GM18519 (cell line): ENCODE results near the gene CDC20B.

ENCODE experiments used
- ATAC-seq: cut with Tn5 transposase; IDR thresholded peaks from one replicate; pipeline ENCODE4 v1.9.1; 2021; ENCODE audit warnings: mild to moderate bottlenecking, moderate library complexity; ENCODE audit not compliant: unreplicated experiment, low FRiP score

The CDC20B gene, protein sequence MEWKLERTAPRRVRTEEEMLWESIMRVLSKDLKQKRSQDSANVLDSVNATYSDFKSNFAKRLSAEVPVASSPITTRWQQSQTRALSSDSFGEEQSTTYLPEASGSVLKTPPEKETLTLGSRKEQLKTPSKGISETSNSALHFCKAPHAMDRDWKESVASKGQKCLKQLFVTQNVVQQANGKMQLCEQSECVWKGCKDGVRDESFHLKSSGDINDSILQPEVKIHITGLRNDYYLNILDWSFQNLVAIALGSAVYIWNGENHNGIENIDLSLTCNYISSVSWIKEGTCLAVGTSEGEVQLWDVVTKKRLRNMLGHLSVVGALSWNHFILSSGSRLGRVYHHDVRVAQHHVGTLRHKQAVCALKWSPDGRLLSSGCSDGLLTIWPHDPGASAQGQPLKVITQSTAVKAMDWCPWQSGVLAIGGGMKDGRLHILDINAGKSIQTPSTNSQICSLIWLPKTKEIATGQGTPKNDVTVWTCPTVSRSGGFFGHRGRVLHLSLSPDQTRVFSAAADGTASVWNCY

GRCh38 chr5:55172937-55173686 lies at the start of gene CDC20B:
Gene CDC20B, minus strand, starts transcription at chr5:55173177. Its CDS starts 177 bp downstream, at chr5:55173000.
- peak; percentile 67 for ATAC-seq

DNA sequence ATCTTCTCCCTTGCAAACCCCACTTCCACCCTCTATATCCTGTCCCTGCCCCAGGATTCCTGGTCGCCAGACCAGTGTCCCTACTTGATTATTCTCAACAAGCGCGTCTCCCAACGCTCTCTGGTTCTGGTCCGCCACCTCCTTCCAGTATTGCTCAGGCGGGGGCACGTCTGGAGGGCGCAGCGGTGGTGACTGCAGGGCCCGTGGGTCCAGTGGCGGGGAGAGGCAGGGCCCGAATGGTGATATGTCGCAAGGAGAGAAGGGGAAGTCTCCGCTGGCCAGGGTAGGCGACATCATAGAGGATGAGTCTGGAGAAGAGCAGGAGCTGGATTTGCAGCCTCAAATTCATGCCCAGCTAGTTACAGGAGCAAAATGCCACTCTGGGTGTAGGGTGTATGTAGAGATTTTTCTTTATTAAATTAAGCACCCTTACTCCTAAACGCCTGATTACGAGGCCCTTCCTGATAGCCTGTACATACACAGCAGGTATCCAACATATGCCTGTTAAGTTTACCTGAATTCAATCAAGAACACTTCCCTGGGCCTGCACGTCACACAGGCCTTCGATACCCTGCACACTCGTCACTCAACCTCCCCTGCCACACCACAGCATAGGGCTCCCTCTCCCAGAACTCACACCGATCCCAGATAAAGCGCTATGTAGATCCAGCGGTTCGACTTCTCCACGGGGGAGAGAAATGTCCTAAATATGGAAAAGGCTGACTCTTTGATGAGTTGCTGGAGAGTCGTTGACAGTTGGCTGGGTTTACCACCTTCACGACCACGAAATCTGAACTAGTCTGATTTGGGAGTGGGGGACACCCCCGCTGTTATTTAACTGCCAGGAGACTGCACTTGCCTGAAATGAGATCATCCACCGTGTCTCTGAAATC lies 49.4 kb upstream of the CDC20B start:
- no peak for ATAC-seq

DNA sequence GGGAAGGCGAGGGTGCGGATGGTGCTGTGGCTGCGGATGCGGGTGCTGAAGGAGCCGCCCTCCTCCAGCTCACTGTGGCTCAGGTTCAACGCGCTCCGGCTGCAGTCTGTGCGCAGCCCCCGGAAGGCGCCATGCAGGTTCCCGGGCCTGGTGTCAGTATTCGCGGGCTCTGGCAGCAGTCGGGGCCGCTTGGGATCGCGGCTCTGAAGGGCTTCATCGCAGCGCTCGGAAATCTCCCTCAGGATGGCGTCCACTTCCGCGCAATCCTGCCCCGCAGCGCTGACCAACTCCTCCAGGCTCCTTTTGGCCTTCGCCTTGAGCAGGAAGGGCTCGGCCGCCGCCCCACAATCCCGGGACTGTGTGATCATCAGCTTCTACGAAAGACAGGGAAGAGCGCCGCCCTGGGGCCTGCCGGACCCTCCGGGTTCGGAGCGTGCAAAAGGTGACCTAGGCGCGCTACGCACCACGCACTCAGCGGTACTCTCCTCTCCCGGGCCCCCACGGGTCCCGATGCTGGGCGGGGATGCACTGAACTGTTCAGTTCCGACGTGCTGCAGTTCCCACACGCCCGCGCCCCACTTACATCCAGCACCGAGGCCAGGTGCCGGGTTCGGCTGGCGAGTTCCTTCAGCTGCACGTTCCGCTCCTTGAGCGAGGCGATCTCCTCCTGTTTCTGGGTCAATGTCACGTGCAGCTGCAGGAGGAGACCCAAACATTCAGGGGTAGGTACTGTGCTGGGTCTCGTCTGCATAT lies 47.6 kb upstream of the CDC20B start:
- ATAC-seq, result no peak

DNA sequence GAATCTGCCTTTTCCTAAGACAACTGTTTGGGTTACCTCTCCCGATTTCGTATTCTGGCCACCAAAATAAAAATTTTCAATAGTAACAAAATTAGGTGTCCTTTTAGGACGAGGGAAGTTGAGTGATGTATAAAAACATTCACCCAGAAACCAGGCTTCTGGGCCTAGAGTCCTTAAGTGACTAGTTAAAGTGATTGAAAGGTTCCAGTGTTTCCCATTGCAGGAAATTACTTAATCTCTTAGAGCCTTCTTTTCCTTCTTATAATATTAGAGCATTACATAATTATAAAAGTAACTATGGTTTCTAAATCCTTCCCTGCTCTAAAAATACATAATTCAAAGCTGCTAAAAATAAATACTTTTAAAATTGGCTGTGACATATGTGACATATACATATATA lies 46.8 kb upstream of the CDC20B start:
- no peak for ATAC-seq

GRCh38 chr5:55218967-55219366 lies 46.0 kb upstream of the CDC20B start:
- ATAC-seq, result no peak

GRCh38 chr5:55211184-55211874 lies 38.4 kb upstream of the CDC20B start:
- ATAC-seq, result no peak

DNA sequence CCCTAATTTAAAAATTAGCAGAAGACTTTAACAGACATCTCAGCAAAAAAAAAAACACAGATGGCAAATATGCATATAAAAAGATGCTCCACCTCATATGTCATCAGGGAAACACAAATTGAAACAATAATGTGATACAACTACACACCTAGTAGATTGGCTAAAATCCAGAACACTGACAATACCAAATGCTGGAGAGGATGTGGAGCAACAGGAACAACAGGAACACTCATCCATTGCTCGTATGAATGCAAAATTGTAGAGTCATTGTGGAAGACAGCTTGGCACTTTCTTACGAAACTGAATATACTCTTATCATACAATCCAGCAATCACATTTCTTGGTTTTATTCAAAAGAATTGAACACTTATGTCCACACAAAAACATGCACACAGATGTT lies 32.0 kb upstream of the CDC20B start:
- ATAC-seq, result no peak

DNA sequence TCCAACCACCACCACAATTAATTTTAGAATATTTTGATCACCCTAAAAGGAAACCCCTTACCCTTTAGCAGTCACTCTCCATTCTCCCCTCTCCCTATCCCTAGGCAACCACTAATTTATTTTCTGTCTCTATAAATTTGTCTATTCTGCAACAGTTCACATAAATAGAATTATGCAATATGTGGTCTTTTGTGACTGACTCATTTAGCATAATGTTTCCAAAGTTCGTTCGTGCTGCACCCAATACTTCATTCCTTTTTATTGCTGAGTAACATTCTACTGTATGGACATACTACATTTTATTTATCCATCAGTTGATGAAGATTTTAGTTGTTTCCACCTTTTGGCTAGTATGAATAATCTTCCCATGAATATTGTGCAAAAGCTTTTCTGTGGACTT lies 18.2 kb upstream of the CDC20B start:
- ATAC-seq, result no peak

DNA sequence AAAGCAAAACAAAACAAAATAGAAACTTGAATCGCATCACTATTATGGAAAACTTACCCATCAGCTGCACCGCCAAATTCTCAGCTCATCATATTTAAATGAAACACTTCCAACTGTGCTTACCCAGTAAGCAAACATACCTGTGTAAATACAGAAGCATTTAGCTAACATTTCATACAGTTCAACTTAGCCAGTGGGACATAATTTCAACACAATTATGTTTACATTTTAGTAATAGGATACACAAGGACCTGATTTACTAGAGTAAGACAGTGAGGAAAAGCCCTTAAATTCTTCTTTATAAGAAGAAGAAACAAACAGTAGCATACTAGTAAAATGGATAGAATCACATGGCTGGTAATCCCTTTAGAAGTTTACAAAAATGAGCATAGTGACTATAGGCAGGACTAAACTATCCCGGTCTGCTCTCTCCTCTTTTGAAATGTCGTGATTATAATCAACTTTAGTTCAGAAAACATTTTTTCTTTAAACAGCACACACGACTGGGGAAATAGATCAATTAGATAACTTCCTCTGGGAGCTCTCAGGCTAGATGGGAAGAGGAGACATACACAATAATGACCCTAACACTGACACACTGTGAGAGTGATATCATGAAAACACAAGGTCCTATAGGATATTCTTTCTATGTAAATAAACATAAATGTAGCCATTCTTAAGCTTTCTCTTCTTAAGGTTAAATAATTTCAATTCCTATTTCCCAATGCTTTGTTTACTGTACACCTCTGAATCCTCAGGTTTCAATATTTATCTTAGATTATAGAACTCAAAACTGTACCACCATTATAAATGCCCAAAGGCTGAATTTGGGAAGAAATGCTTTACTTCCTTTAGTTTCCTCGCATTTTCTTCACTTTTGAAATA lies 15.9 kb upstream of the CDC20B start:
- ATAC-seq, result no peak

DNA sequence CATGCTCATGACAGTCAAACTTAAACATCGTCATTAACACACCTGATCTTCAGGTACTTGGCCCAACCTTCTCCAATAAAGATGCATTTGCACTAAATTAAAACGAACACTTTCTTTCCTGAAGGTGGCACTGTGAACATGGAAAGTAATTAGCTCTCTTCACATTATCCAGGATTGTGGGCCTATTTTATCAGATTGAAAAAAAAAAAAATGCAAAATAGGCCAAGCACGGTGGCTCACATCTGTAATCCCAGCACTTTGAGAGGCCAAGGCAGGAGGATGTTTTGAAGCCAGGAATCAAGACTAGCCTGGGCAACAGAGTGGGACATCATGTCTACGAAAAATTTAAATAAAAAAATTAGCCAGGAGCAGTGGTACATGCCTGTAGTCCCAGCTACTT lies 14.4 kb upstream of the CDC20B start:
- ATAC-seq, result no peak

GRCh38 chr5:55180016-55180415 lies 7.0 kb upstream of the CDC20B start:
- no peak for ATAC-seq

- ATAC-seq, result no peak
Observed at GRCh38 chr5:55177078-55177477, 4.1 kb upstream of the CDC20B start.

DNA sequence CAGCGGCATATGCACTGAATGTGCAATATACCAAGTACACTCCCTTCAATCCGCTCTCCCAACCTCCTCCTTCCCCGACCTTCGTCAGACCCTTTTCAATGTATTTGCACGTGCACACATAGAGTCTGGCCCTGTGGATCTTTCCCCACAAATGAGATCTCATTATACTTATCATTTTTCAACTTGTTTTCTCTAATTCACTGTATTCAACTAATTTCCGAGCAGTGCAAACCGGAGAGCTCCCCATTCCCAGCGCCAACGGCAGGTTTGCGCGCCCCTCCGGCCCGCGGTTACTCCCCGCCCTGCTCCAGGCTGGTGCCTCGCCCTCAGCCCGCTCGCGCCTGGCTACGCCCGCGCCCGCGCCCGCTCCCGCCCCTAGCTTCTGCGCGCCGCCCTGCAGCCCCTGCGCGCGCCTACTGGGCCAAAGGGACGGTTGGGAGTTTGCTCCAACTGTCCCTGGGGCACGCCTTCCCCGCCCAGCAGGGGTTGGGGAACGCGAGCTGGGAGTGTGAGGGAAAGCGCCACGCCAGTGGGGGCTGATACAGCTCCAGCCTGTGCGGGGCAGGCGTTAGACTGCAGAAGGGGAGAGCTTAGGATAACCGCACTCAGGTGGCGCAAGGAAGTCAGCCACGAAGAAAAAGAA lies 3.3 kb upstream of the CDC20B start:
- no peak for ATAC-seq

DNA sequence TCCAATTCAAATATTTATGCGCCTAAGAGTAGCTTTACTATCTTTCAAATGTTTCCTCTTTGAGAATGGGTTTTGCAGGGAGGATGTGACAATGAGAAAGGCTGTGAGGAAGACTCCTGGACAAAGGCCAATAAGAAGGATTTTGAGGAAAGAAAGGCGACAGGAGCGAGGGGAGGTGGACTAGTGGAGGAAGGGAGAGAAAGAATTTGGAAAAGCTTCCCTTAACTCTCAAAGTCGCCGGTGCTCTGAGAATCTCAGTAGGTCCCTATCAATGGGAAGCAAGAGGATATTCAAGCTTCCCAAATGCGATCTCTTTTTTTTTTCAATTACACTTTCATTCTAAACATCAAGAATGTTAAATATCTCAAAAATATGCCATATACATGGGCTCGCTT lies 2.8 kb upstream of the CDC20B start:
- no peak for ATAC-seq

- peak; percentile 3 for ATAC-seq
Observed at GRCh38 chr5:55173687-55174230, 782 bp upstream of the CDC20B start.

- ATAC-seq, result peak; percentile 48
Observed at GRCh38 chr5:55172051-55172899, 702 bp downstream of the CDC20B start.

DNA sequence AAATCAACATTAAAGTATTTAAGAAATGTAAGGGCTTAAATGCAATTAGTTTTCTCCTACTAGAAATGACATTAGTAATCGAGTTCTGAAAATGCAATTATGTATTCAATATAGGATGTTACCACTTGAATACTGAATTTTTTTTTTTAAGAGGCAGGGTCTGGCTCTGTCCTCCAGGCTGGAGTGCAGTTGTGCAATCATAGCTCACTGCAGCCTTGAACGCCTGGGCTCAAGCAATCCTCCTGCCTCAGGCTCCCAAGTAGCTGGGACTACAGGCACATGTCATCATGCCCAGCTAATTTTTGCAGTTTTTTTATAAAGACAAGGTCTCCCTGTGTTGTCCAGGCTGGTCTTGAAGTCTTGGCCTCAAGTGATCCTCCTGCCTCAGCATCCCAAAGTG lies 1.5 kb downstream of the CDC20B start:
- ATAC-seq, result no peak
